HepG2 (cell line): ENCODE results near the gene RRP9. TPM values are rescaled to one million over a fixed set of nuclear protein-coding genes. Genes with fewer than 3 reads are reported as not detected.
A peak's percentile ranks its signal among the peaks of the same experiment; 100 is the strongest.

ENCODE experiments used
- DDIT3 ChIP-seq: sonication (generic); formaldehyde crosslinking; IDR thresholded peaks from 2 replicates; pipeline ENCODE4 v1.4.0; 2020; ENCODE audit warnings: mild to moderate bottlenecking, missing genetic modification reagents
- GABPA ChIP-seq, 2 experiments: IDR thresholded peaks; 2 replicates each; pipeline ENCODE4 v1.6.1; 2011 to 2016; ENCODE audit warnings: low read depth in 2 of 2, low read length in 1 of 2, missing biosample characterization in 1 of 2, missing genetic modification characterization in 1 of 2
- PCBP2 ChIP-seq: fragments of 200-400 bp; formaldehyde crosslinking; optimal IDR thresholded peaks from 2 replicates; pipeline ENCODE3; 2018; ENCODE audit warnings: low read length, low read depth; ENCODE audit not compliant: poor library complexity, severe bottlenecking
- ZBTB3 ChIP-seq: sonication (generic); formaldehyde crosslinking; IDR thresholded peaks from 2 replicates; pipeline ENCODE4 v1.4.0; 2020; ENCODE audit warnings: low read depth, mild to moderate bottlenecking, moderate library complexity, missing genetic modification reagents, borderline replicate concordance
- ZMYM2 ChIP-seq: sonication (generic); formaldehyde crosslinking; IDR thresholded peaks from 2 replicates; pipeline ENCODE4 v1.8.0; 2022; ENCODE audit warnings: mild to moderate bottlenecking, missing genetic modification reagents
- ZNF672 ChIP-seq: sonication (generic); formaldehyde crosslinking; IDR thresholded peaks from 2 replicates; pipeline ENCODE4 v1.8.1; 2022; ENCODE audit warnings: missing genetic modification reagents
- ZNF879 ChIP-seq: sonication (generic); formaldehyde crosslinking; IDR thresholded peaks from 2 replicates; pipeline ENCODE4 v1.8.1; 2023; ENCODE audit warnings: missing genetic modification reagents
- polyA plus RNA-seq, 8 experiments: library from polyadenylated mRNA; depleted of rRNA in 3 of 8; stranded (reverse) in 7 of 8; unstranded in 1 of 8; fragments of >200 nt; fragmentation: Illumina TruSeq in 4 of 8; extraction: Trizol in 4 of 8; gene quantifications; 2 replicates each; pipeline versions ENCODE4 v1.2.1 to v1.2.3, GENCODE V29; 2011 to 2016; ENCODE audit warnings: low read depth in 4 of 8, missing spikeins in 1 of 8, mixed read lengths in 1 of 8; ENCODE audit not compliant: insufficient read depth in 1 of 8
- total RNA-seq, 5 experiments: library from RNA; depleted of rRNA; stranded (reverse); fragments of >200 nt; fragmentation: Illumina TruSeq; extraction: Trizol; gene quantifications; 2 replicates each; pipeline ENCODE4 v1.2.3, GENCODE V29; 2016; ENCODE audit warnings: low read depth in 1 of 5
- TF ChIP-seq, protein P1 (sequence below): sonication (generic); formaldehyde crosslinking; IDR thresholded peaks from 2 replicates; pipeline ENCODE4 v1.4.0; 2020; ENCODE audit warnings: mild to moderate bottlenecking, low read depth, missing genetic modification reagents
- TF ChIP-seq, protein P2 (sequence below), 2 experiments: fragments of 450-650 bp in 1 of 2; sonication (generic) in 1 of 2; formaldehyde crosslinking in 1 of 2; IDR thresholded peaks; 2 replicates each; pipeline versions ENCODE4 v1.6.1 to v1.8.0; 2016 to 2022; ENCODE audit warnings: antibody characterized with exemption in 1 of 2, mild to moderate bottlenecking in 1 of 2, missing genetic modification reagents in 1 of 2
- TF ChIP-seq, protein P3 (sequence below): sonication (generic); formaldehyde crosslinking; IDR thresholded peaks from 2 replicates; pipeline ENCODE4 v1.8.0; 2022; ENCODE audit warnings: mild to moderate bottlenecking, missing genetic modification reagents, borderline replicate concordance

Gene RRP9
- total and polyA plus RNA-seq, 2 of the 13 experiments (the other 11 are each of a cell fraction or from before 2014, with no cell fraction given): 14.8 to 44.0 TPM

GRCh38 chr3:51983578-51984268 is 42.0 kb upstream of the RRP9 start (continued):
- TF ChIP-seq, protein P1, sequence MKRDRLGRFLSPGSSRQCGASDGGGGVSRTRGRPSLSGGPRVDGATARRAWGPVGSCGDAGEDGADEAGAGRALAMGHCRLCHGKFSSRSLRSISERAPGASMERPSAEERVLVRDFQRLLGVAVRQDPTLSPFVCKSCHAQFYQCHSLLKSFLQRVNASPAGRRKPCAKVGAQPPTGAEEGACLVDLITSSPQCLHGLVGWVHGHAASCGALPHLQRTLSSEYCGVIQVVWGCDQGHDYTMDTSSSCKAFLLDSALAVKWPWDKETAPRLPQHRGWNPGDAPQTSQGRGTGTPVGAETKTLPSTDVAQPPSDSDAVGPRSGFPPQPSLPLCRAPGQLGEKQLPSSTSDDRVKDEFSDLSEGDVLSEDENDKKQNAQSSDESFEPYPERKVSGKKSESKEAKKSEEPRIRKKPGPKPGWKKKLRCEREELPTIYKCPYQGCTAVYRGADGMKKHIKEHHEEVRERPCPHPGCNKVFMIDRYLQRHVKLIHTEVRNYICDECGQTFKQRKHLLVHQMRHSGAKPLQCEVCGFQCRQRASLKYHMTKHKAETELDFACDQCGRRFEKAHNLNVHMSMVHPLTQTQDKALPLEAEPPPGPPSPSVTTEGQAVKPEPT (CRISPR knock-in tag): no peak
- TF ChIP-seq PCBP2: no peak
- 0 out of 2 replicates have a peak, but pooled peaks have one; percentile 3 for TF ChIP-seq ZBTB3 (CRISPR knock-in tag)
- TF ChIP-seq, protein P2, sequence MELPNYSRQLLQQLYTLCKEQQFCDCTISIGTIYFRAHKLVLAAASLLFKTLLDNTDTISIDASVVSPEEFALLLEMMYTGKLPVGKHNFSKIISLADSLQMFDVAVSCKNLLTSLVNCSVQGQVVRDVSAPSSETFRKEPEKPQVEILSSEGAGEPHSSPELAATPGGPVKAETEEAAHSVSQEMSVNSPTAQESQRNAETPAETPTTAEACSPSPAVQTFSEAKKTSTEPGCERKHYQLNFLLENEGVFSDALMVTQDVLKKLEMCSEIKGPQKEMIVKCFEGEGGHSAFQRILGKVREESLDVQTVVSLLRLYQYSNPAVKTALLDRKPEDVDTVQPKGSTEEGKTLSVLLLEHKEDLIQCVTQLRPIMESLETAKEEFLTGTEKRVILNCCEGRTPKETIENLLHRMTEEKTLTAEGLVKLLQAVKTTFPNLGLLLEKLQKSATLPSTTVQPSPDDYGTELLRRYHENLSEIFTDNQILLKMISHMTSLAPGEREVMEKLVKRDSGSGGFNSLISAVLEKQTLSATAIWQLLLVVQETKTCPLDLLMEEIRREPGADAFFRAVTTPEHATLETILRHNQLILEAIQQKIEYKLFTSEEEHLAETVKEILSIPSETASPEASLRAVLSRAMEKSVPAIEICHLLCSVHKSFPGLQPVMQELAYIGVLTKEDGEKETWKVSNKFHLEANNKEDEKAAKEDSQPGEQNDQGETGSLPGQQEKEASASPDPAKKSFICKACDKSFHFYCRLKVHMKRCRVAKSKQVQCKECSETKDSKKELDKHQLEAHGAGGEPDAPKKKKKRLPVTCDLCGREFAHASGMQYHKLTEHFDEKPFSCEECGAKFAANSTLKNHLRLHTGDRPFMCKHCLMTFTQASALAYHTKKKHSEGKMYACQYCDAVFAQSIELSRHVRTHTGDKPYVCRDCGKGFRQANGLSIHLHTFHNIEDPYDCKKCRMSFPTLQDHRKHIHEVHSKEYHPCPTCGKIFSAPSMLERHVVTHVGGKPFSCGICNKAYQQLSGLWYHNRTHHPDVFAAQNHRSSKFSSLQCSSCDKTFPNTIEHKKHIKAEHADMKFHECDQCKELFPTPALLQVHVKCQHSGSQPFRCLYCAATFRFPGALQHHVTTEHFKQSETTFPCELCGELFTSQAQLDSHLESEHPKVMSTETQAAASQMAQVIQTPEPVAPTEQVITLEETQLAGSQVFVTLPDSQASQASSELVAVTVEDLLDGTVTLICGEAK (IDR thresholded peaks at IDR 0.05): no peak
- TF ChIP-seq, protein P2 (CRISPR knock-in tag; IDR thresholded peaks at IDR 0.05): no peak
- TF ChIP-seq GABPA (IDR thresholded peaks at IDR 0.05; ENCODE audit: low read depth, low read length): no peak
- peak; percentile 56; the same call in 1 of the 2 replicates for TF ChIP-seq GABPA (CRISPR knock-in tag; IDR thresholded peaks at IDR 0.05; ENCODE audit: low read depth)
- 0 out of 2 replicates have a peak, but pooled peaks have one; percentile 16 for TF ChIP-seq ZMYM2
- no peak for TF ChIP-seq ZNF879 (CRISPR knock-in tag)
- TF ChIP-seq DDIT3 (CRISPR knock-in tag): no peak
- TF ChIP-seq, protein P3, sequence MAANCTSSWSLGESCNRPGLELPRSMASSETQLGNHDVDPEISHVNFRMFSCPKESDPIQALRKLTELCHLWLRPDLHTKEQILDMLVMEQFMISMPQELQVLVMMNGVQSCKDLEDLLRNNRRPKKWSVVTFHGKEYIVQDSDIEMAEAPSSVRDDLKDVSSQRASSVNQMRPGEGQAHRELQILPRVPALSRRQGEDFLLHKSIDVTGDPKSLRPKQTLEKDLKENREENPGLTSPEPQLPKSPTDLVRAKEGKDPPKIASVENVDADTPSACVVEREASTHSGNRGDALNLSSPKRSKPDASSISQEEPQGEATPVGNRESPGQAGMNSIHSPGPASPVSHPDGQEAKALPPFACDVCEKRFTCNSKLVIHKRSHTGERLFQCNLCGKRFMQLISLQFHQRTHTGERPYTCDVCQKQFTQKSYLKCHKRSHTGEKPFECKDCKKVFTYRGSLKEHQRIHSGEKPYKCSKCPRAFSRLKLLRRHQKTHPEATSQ: no peak
- no peak for TF ChIP-seq ZNF672 (CRISPR knock-in tag)
